Calu3 (cell line): ENCODE results near the gene MMRN2. TPM values are rescaled to one million over a fixed set of nuclear protein-coding genes. Genes with fewer than 3 reads are reported as not detected.

ENCODE experiments used
- BruUV-seq: library from RNA; stranded (reverse); fragments of 400-500 nt; replicated peaks from 2 replicates; lab custom pipeline; 2021; lab: Mats Ljungman, UMichigan
- CTCF ChIA-PET: fragments of 300-600 bp; sonication (Branson Sonifier 250); formaldehyde crosslinking; loops from one replicate; lab custom pipeline; 2022; ENCODE audit warnings: antibody characterized with exemption; lab: Charles Lee
- DNase-seq: peaks from one replicate; pipeline ENCODE4 v3.0.0; 2022
- H3K27ac Mint-ChIP-seq: one replicate; pipeline ENCODE4 v1.8.0; 2022; ENCODE audit warnings: mixed read lengths; ENCODE audit not compliant: unreplicated experiment
- H3K27me3 Mint-ChIP-seq: one replicate; pipeline ENCODE4 v1.8.0; 2022; ENCODE audit warnings: mixed read lengths; ENCODE audit not compliant: unreplicated experiment
- H3K36me3 Mint-ChIP-seq: one replicate; pipeline ENCODE4 v1.8.0; 2022; ENCODE audit warnings: mild to moderate bottlenecking, moderate library complexity, mixed read lengths; ENCODE audit not compliant: insufficient read depth, unreplicated experiment
- H3K4me1 Mint-ChIP-seq: one replicate; pipeline ENCODE4 v1.8.0; 2022; ENCODE audit warnings: mild to moderate bottlenecking, low read depth, mixed read lengths; ENCODE audit not compliant: unreplicated experiment
- H3K4me3 Mint-ChIP-seq: one replicate; pipeline ENCODE4 v1.8.0; 2022; ENCODE audit warnings: mild to moderate bottlenecking, low read depth, moderate library complexity, mixed read lengths; ENCODE audit not compliant: unreplicated experiment
- H3K9me3 Mint-ChIP-seq: one replicate; pipeline ENCODE4 v1.8.0; 2022; ENCODE audit warnings: low read depth, mixed read lengths; ENCODE audit not compliant: unreplicated experiment
- intact Hi-C: fragments of 100-400 bp; cut with micrococcal nuclease; formaldehyde crosslinking; loops from one replicate; pipeline ENCODE4 v1.10.0; 2022; ENCODE audit not compliant: unreplicated experiment
- total RNA-seq: library from RNA; stranded (reverse); gene quantifications from 2 replicates; pipeline ENCODE4 v1.2.3, GENCODE V29; 2022
- TF ChIP-seq, protein P1 (sequence below): fragments of 200-600 bp; IDR thresholded peaks from one replicate; pipeline ENCODE4 v1.8.0; 2022; ENCODE audit warnings: antibody characterized with exemption; ENCODE audit not compliant: unreplicated experiment

Gene MMRN2
- total RNA-seq, 1 experiment from 2014 or later, result not detected

DNA sequence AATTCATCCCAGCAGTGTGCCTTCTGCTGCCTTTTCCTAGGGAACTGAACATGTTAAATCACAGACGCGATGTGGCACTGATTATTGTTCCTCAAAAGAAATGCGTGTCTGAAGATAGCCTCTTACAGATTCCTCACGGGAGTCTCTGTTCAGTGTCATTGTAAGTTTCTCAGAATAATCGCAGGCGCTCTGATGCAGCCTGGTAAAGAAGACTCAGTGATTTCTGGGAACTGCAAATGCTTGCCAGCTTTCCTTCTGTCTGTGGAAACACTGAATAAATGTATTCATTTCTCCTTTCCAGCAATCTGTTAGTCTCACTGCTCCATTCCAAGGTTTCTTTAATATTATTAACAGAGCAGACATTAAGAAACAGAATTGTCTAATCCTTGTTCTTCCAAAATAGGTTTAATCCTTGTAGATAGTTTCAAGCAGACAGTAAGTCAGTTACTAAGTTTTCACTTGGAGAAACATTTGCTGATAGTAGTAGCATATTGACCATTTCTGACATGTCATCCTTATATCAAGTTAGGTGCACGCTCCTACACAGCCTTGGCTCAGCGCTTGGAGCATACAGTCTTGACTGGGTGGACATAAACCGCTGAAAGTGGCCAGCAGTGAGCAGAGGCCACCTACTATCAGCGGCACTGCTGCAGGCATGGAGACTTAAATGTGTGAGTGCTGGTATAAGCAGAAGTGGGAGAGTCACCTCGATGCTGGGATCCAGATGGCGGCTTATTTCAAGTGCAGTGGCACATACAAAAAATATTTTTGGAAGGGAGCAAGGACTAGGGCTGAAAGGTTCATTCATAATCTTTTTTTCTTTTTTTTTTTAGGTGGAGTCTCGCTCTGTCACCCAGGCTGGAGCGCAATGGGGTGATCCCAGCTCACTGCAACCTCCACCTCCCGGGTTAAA is 27.7 kb downstream of the MMRN2 start:
- peaks cover 8% of the 10 kb centered on the region for H3K4me1 Mint-ChIP-seq
- intact Hi-C loops, result no loop called here
- CTCF ChIA-PET, result no interaction called here
- no peak for DNase-seq
- H3K27ac Mint-ChIP-seq, result no peak overlapping the region
- H3K4me3 Mint-ChIP-seq, result no peak overlapping the region
- no peaks in the 10 kb centered on the region for H3K27me3 Mint-ChIP-seq
- no TSS peak for BruUV-seq
- TF ChIP-seq, protein P1, sequence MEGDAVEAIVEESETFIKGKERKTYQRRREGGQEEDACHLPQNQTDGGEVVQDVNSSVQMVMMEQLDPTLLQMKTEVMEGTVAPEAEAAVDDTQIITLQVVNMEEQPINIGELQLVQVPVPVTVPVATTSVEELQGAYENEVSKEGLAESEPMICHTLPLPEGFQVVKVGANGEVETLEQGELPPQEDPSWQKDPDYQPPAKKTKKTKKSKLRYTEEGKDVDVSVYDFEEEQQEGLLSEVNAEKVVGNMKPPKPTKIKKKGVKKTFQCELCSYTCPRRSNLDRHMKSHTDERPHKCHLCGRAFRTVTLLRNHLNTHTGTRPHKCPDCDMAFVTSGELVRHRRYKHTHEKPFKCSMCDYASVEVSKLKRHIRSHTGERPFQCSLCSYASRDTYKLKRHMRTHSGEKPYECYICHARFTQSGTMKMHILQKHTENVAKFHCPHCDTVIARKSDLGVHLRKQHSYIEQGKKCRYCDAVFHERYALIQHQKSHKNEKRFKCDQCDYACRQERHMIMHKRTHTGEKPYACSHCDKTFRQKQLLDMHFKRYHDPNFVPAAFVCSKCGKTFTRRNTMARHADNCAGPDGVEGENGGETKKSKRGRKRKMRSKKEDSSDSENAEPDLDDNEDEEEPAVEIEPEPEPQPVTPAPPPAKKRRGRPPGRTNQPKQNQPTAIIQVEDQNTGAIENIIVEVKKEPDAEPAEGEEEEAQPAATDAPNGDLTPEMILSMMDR, result no peak
- peaks cover 5% of the 10 kb centered on the region for H3K36me3 Mint-ChIP-seq
- H3K9me3 Mint-ChIP-seq, result no peaks in the 10 kb centered on the region

DNA sequence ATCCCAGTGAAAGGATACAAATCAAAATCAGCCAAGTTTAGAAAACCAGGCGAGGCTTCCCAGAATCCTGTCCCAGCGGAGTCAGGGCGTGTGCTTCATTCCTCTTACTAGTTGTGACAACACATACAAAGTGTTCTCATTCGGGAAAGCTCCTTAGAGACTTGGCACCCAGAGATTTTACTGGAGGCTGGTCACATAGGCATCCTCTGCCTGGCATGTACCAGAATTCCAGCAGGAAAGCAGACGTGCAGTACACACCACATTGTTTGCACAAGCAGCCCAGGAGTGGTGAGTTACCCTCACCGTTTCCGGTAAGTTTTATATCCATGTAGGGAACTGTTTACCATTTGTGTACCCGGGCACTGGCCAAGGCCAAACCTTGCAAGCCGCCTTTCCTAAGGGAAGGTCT is 34.9 kb downstream of the MMRN2 start:
- no peak for DNase-seq
- no peaks in the 10 kb centered on the region for H3K4me1 Mint-ChIP-seq
- no peaks in the 10 kb centered on the region for H3K36me3 Mint-ChIP-seq
- no TSS peak for BruUV-seq
- no peak overlapping the region for H3K27ac Mint-ChIP-seq
- no peaks in the 10 kb centered on the region for H3K27me3 Mint-ChIP-seq
- CTCF ChIA-PET, result no interaction called here
- H3K9me3 Mint-ChIP-seq, result no peaks in the 10 kb centered on the region
- intact Hi-C loops, result no loop called here
- H3K4me3 Mint-ChIP-seq, result no peak overlapping the region
- TF ChIP-seq, protein P1, result no peak

DNA sequence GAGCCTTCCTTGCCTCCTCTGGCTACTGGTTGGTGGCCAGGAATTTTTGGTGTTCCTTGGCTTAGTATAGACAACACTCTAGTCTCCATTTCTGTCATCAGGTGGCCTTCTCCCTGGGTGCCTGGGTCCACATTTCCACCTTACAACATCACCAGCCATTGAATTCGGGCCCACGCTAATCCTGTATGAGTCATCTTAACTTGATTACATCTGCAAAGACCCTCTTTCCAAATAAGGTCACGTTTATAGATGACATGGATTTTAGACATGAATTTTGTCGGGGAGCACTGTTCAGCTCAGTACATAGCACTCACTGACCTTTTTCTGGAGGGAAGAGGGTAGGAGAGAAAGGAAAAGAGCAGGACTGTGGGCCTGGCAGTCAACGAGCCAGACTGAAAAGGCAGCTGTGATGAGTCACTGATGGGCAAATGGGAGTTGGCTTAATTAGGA is 39.4 kb downstream of the MMRN2 start:
- CTCF ChIA-PET, result no interaction called here
- Mint-ChIP-seq H3K36me3 (no peaks in the 10 kb centered on the region), H3K9me3 (no peaks in the 10 kb centered on the region), H3K27ac (no peak overlapping the region), H3K4me3 (no peak overlapping the region), H3K4me1 (no peaks in the 10 kb centered on the region), H3K27me3 (no peaks in the 10 kb centered on the region)
- intact Hi-C loops, result no loop called here
- TF ChIP-seq, protein P1, result no peak
- no TSS peak for BruUV-seq
- no peak for DNase-seq

DNA sequence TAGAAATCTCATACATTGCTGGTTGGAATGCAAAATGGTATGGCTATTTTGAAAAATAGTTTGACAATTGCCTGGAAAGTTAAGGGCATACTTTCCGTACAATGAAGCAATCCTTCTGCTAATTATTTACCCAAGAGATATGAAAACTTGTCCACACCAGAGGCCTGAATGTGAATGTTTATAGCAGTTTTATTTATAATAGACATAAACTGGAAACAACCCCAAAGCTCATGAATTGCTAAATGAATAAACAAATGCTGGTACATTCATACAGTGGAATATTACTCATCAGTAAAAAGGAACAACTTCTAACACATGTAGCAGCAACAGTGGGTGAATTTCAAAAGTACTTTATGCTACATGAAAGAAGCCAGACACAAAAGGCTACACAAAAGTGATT is 42.7 kb downstream of the MMRN2 start:
- Mint-ChIP-seq H3K9me3 (no peaks in the 10 kb centered on the region), H3K4me3 (no peak overlapping the region), H3K27me3 (no peaks in the 10 kb centered on the region), H3K27ac (no peak overlapping the region), H3K36me3 (peaks cover 5% of the 10 kb centered on the region), H3K4me1 (no peaks in the 10 kb centered on the region)
- BruUV-seq, result no TSS peak
- intact Hi-C loops, result no loop called here
- no peak for DNase-seq
- TF ChIP-seq, protein P1, result no peak
- CTCF ChIA-PET, result no interaction called here
